Liver (tissue), 9 donors: ENCODE data around the gene DACH1. TPM values are rescaled to one million over a fixed set of nuclear protein-coding genes. Genes with fewer than 3 reads are reported as not detected.

Experiments
- DNase-seq: peaks from one replicate; pipeline ENCODE4 v3.0.0-alpha.2; 2017; ENCODE audit warnings: low spot score
- H3K27ac ChIP-seq, 2 donors: one replicate each; pipeline ENCODE4 v1.7.0; 2013; ENCODE audit warnings: inconsistent platforms in 2 of 2, low read length in 2 of 2, control low read depth in 1 of 2, low read depth in 1 of 2, mild to moderate bottlenecking in 1 of 2
- H3K27me3 ChIP-seq, 4 donors: one replicate each; pipeline versions ENCODE4 v1.6.1 to v1.7.0; 2013; ENCODE audit warnings: low read length in 3 of 4, inconsistent platforms in 1 of 4, mild to moderate bottlenecking in 1 of 4, moderate library complexity in 1 of 4; ENCODE audit not compliant: control insufficient read depth in 4 of 4, insufficient read depth in 4 of 4
- H3K36me3 ChIP-seq, 4 donors: one replicate each; pipeline versions ENCODE4 v1.6.1 to v1.7.0; 2013; ENCODE audit warnings: low read length in 3 of 4, mild to moderate bottlenecking in 3 of 4, low read depth in 1 of 4, moderate library complexity in 1 of 4; ENCODE audit not compliant: control insufficient read depth in 4 of 4, insufficient read depth in 3 of 4
- H3K4me1 ChIP-seq, 4 donors: one replicate each; pipeline versions ENCODE4 v1.6.1 to v1.7.0; 2013; ENCODE audit warnings: low read length in 3 of 4, mild to moderate bottlenecking in 3 of 4, moderate library complexity in 1 of 4; ENCODE audit not compliant: control insufficient read depth in 4 of 4, insufficient read depth in 4 of 4
- H3K4me3 ChIP-seq, 3 donors: one replicate each; pipeline versions ENCODE4 v1.6.1 to v1.7.0; 2013; ENCODE audit warnings: low read length in 3 of 3, control low read depth in 1 of 3, low read depth in 1 of 3, mild to moderate bottlenecking in 1 of 3
- H3K9ac ChIP-seq, 2 donors: one replicate each; pipeline ENCODE4 v1.7.0; 2013; ENCODE audit warnings: low read length in 2 of 2, mild to moderate bottlenecking in 2 of 2, moderate library complexity in 2 of 2, control low read depth in 1 of 2, low read depth in 1 of 2
- H3K9me3 ChIP-seq, 4 donors: one replicate each; pipeline versions ENCODE4 v1.6.1 to v1.7.0; 2013; ENCODE audit warnings: low read length in 3 of 4; ENCODE audit not compliant: control insufficient read depth in 4 of 4
- ATF3 ChIP-seq: IDR thresholded peaks from 2 replicates; pipeline ENCODE4 v1.6.1; 2016; ENCODE audit warnings: antibody characterized with exemption
- CTCF ChIP-seq: fragments of 150-350 bp; IDR thresholded peaks from 2 replicates; pipeline ENCODE4 v1.5.1; 2017; ENCODE audit warnings: improper control_type of control experiment, low read depth, low read length; ENCODE audit not compliant: missing input control
- EGR1 ChIP-seq, 2 donors: IDR thresholded peaks; 2 replicates each; pipeline ENCODE4 v1.6.1; 2016 to 2018; ENCODE audit warnings: antibody characterized with exemption in 2 of 2, low read depth in 2 of 2
- FOXA1 ChIP-seq: IDR thresholded peaks from 2 replicates; pipeline ENCODE4 v1.6.1; 2016; ENCODE audit warnings: antibody characterized with exemption
- FOXA2 ChIP-seq: IDR thresholded peaks from 2 replicates; pipeline ENCODE4 v1.6.1; 2016; ENCODE audit warnings: antibody characterized with exemption
- GABPA ChIP-seq, 2 donors: IDR thresholded peaks in 1 of 2; conservative IDR thresholded peaks in 1 of 2; 2 replicates each; pipeline ENCODE4 v1.6.1; 2016; ENCODE audit warnings: antibody characterized with exemption in 2 of 2, mild to moderate bottlenecking in 1 of 2, moderate library complexity in 1 of 2
- HNF4A ChIP-seq, 2 donors: conservative IDR thresholded peaks; 2 replicates each; pipeline ENCODE4 v1.6.1; 2016; ENCODE audit warnings: antibody characterized with exemption in 2 of 2, mild to moderate bottlenecking in 2 of 2
- HNF4G ChIP-seq: IDR thresholded peaks from 2 replicates; pipeline ENCODE4 v1.6.1; 2016; ENCODE audit warnings: antibody characterized with exemption
- JUND ChIP-seq, 2 donors: IDR thresholded peaks; 2 replicates each; pipeline ENCODE4 v1.6.1; 2016; ENCODE audit warnings: antibody characterized with exemption in 2 of 2
- MAX ChIP-seq: IDR thresholded peaks from 2 replicates; pipeline ENCODE4 v1.6.1; 2016; ENCODE audit warnings: antibody characterized with exemption
- NR2F2 ChIP-seq: IDR thresholded peaks from 2 replicates; pipeline ENCODE4 v1.6.1; 2016; ENCODE audit warnings: antibody characterized with exemption
- RAD21 ChIP-seq, 2 donors: IDR thresholded peaks; 2 replicates each; pipeline ENCODE4 v1.6.1; 2016; ENCODE audit warnings: antibody characterized with exemption in 2 of 2, mild to moderate bottlenecking in 2 of 2
- RXRA ChIP-seq, 2 donors: IDR thresholded peaks; 2 replicates each; pipeline ENCODE4 v1.6.1; 2017 to 2018; ENCODE audit warnings: antibody characterized with exemption in 2 of 2, mild to moderate bottlenecking in 1 of 2
- SP1 ChIP-seq: IDR thresholded peaks from 2 replicates; pipeline ENCODE4 v1.6.1; 2018; ENCODE audit warnings: antibody characterized with exemption, mild to moderate bottlenecking
- TAF1 ChIP-seq: conservative IDR thresholded peaks from 2 replicates; pipeline ENCODE4 v1.6.1; 2016; ENCODE audit warnings: antibody characterized with exemption, mild to moderate bottlenecking
- YY1 ChIP-seq: IDR thresholded peaks from 2 replicates; pipeline ENCODE4 v1.6.1; 2016; ENCODE audit warnings: antibody characterized with exemption, mild to moderate bottlenecking
- WGBS: extraction: QIAGEN DNeasy Blood & Tissue Kit; methylation state at CpG from one replicate; pipeline ENCODE4 v1.1.7; 2013; 5-methylcytosine and 5-hydroxymethylcytosine counted together
- polyA plus RNA-seq, 2 donors: library from polyadenylated mRNA; stranded (reverse) in 1 of 2; unstranded in 1 of 2; fragments of 200-250 nt in 1 of 2; fragments of >200 nt in 1 of 2; fragmentation: Nextera tagmentation in 1 of 2; extraction: Ambion mirVana in 1 of 2; gene quantifications; one replicate each; pipeline versions ENCODE4 v1.2.1 to v1.2.3, GENCODE V29; 2013 to 2015
- total RNA-seq, 2 donors: library from RNA; depleted of rRNA; stranded (reverse); fragments of >200 nt; gene quantifications; one replicate each; pipeline ENCODE4 v1.2.3, GENCODE V29; 2014
- TF ChIP-seq, protein P1 (sequence below): IDR thresholded peaks from 2 replicates; pipeline ENCODE4 v1.6.1; 2016; ENCODE audit warnings: antibody characterized with exemption, mild to moderate bottlenecking
- TF ChIP-seq, protein P2 (sequence below): IDR thresholded peaks from 2 replicates; pipeline ENCODE4 v1.6.1; 2016; ENCODE audit warnings: antibody characterized with exemption
- donor health status: healthy.
- donor health status: healthy.
- donor health status: healthy.
- donor health status: healthy.
- donor health status: healthy.

DACH1 gene
- total and polyA plus RNA-seq, 4 donors = 0.28 to 1.9 (median 0.77) TPM

DNA sequence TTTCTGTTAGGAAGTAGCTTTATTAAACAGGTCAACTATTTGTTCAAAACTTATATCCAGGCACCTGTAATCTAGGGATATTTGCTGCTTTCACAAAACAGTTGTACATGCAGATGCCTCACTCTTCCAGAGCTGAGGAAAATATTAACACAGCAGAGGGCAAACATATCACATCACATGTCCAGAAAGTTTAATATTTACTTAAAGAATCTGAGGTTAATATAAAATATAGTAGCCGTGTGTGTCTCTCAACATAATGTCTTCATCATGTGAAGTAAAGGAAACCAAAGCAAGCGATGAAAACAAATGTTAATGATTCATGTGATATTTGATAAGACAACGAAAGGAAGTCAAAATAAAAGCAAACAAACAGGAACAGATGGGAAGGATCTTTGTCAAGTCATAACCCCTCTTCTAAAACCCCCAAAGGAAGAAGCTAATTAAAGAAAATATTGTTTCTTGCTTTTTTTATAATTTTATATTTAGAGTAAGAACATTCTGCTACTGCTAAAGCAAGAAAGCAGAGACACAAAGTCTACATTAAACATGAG, 418.8 kb downstream of the DACH1 start:
- no peaks in the 10 kb centered on the region for H3K36me3 ChIP-seq
- no peaks in the 10 kb centered on the region for H3K4me1 ChIP-seq
- H3K9ac ChIP-seq = no peak overlapping the region
- no peak for DNase-seq
- TF ChIP-seq, protein P1, sequence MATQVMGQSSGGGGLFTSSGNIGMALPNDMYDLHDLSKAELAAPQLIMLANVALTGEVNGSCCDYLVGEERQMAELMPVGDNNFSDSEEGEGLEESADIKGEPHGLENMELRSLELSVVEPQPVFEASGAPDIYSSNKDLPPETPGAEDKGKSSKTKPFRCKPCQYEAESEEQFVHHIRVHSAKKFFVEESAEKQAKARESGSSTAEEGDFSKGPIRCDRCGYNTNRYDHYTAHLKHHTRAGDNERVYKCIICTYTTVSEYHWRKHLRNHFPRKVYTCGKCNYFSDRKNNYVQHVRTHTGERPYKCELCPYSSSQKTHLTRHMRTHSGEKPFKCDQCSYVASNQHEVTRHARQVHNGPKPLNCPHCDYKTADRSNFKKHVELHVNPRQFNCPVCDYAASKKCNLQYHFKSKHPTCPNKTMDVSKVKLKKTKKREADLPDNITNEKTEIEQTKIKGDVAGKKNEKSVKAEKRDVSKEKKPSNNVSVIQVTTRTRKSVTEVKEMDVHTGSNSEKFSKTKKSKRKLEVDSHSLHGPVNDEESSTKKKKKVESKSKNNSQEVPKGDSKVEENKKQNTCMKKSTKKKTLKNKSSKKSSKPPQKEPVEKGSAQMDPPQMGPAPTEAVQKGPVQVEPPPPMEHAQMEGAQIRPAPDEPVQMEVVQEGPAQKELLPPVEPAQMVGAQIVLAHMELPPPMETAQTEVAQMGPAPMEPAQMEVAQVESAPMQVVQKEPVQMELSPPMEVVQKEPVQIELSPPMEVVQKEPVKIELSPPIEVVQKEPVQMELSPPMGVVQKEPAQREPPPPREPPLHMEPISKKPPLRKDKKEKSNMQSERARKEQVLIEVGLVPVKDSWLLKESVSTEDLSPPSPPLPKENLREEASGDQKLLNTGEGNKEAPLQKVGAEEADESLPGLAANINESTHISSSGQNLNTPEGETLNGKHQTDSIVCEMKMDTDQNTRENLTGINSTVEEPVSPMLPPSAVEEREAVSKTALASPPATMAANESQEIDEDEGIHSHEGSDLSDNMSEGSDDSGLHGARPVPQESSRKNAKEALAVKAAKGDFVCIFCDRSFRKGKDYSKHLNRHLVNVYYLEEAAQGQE = no peak
- TF ChIP-seq TAF1 (no peak), HNF4G (no peak), CTCF (no peak), HNF4A (conservative IDR thresholded peaks at IDR 0.05) (no peak), RXRA (IDR thresholded peaks at IDR 0.05) (no peak), EGR1 (IDR thresholded peaks at IDR 0.05; ENCODE audit: low read depth in 2 of 2) (no peak), SP1 (no peak), ATF3 (no peak)
- H3K9me3 ChIP-seq = no peaks in the 10 kb centered on the region
- WGBS = 30% methylated on average over 3 of the region's 3 CpGs
- no peak overlapping the region for H3K4me3 ChIP-seq
- H3K27me3 ChIP-seq = peaks cover 0 to 6% (median 0%) of the 10 kb centered on the region in 4 donors
- no peak overlapping the region for H3K27ac ChIP-seq

- Histone ChIP-seq H3K4me3 (no peak overlapping the region), H3K9me3 (no peaks in the 10 kb centered on the region), H3K27ac (no peak overlapping the region), H3K36me3 (no peaks in the 10 kb centered on the region), H3K4me1 (no peaks in the 10 kb centered on the region), H3K27me3 (no peaks in the 10 kb centered on the region), H3K9ac (no peak overlapping the region)
- 37% methylated on average over 1 of the region's 1 CpG for WGBS
- DNase-seq = no peak
- no peak for TF ChIP-seq RXRA (IDR thresholded peaks at IDR 0.05)
- TF ChIP-seq TAF1 = no peak
- TF ChIP-seq, protein P1 = no peak
- TF ChIP-seq, protein P2, sequence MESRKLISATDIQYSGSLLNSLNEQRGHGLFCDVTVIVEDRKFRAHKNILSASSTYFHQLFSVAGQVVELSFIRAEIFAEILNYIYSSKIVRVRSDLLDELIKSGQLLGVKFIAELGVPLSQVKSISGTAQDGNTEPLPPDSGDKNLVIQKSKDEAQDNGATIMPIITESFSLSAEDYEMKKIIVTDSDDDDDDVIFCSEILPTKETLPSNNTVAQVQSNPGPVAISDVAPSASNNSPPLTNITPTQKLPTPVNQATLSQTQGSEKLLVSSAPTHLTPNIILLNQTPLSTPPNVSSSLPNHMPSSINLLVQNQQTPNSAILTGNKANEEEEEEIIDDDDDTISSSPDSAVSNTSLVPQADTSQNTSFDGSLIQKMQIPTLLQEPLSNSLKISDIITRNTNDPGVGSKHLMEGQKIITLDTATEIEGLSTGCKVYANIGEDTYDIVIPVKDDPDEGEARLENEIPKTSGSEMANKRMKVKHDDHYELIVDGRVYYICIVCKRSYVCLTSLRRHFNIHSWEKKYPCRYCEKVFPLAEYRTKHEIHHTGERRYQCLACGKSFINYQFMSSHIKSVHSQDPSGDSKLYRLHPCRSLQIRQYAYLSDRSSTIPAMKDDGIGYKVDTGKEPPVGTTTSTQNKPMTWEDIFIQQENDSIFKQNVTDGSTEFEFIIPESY = no peak
- TF ChIP-seq NR2F2 = no peak
- TF ChIP-seq FOXA1 = no peak
- TF ChIP-seq RAD21 (IDR thresholded peaks at IDR 0.05) = no peak
- no peak for TF ChIP-seq SP1
- TF ChIP-seq HNF4G = no peak
- no peak for TF ChIP-seq EGR1 (IDR thresholded peaks at IDR 0.05; ENCODE audit: low read depth in 2 of 2)
- no peak for TF ChIP-seq CTCF
- no peak for TF ChIP-seq HNF4A (conservative IDR thresholded peaks at IDR 0.05)
- no peak for TF ChIP-seq JUND (IDR thresholded peaks at IDR 0.05)
- TF ChIP-seq YY1 = no peak
- TF ChIP-seq GABPA (IDR thresholded peaks at IDR 0.05 in 1 of 2, conservative IDR thresholded peaks at IDR 0.05 in 1 of 2) = no peak
- no peak for TF ChIP-seq FOXA2
- TF ChIP-seq MAX = no peak
These were observed 429.3 kb downstream of the DACH1 start for GRCh38 chr13:71437704-71438103.
